OCI-LY1 (cell line): Measurements from ENCODE around the gene IBA57.

Experiments
- H2AFZ ChIP-seq: fragments of 200-600 bp; sonication (generic), shearing (Covaris generic); 2 replicates; pipeline ENCODE4 v1.6.0; 2014; ENCODE audit warnings: antibody characterized with exemption, mild to moderate bottlenecking, low read length
- H3F3A ChIP-seq: fragments of 200-600 bp; sonication (generic), shearing (Covaris generic); 2 replicates; pipeline ENCODE4 v1.6.0; 2014; ENCODE audit warnings: mild to moderate bottlenecking, antibody characterized with exemption, low read length, moderate library complexity; ENCODE audit not compliant: insufficient read depth
- H3K27ac ChIP-seq: fragments of 200-600 bp; sonication (generic); 2 replicates; pipeline ENCODE4 v1.5.1; 2014; ENCODE audit warnings: low read length, mixed run types, mild to moderate bottlenecking, low read depth; ENCODE audit not compliant: poor library complexity, severe bottlenecking
- H3K27me3 ChIP-seq: fragments of 200-600 bp; sonication (generic); 2 replicates; pipeline ENCODE4 v1.6.0; 2014; ENCODE audit warnings: antibody characterized with exemption, mild to moderate bottlenecking, low read length, moderate library complexity; ENCODE audit not compliant: insufficient read depth
- H3K36me3 ChIP-seq: fragments of 200-600 bp; sonication (generic); 2 replicates; pipeline ENCODE4 v1.6.1; 2014; ENCODE audit warnings: mild to moderate bottlenecking, antibody characterized with exemption, low read length, moderate library complexity, mixed read lengths; ENCODE audit not compliant: insufficient read depth
- H3K4me1 ChIP-seq: fragments of 200-600 bp; sonication (generic); 2 replicates; pipeline ENCODE4 v1.5.1; 2014; ENCODE audit warnings: mild to moderate bottlenecking, low read length, moderate library complexity; ENCODE audit not compliant: insufficient read depth, severe bottlenecking
- H3K4me2 ChIP-seq: fragments of 200-600 bp; sonication (generic), shearing (Covaris generic); 2 replicates; pipeline ENCODE4 v1.6.1; 2014; ENCODE audit warnings: low read length
- H3K4me3 ChIP-seq: fragments of 200-600 bp; sonication (generic); 2 replicates; pipeline ENCODE4 v1.5.1; 2014; ENCODE audit warnings: low read length, low read depth, mild to moderate bottlenecking, mixed read lengths; ENCODE audit not compliant: poor library complexity, severe bottlenecking
- H3K79me2 ChIP-seq: fragments of 200-600 bp; shearing (Covaris generic); 2 replicates; pipeline ENCODE4 v1.6.1; 2016; ENCODE audit warnings: mixed run types, low read length, mixed read lengths; ENCODE audit not compliant: insufficient read depth
- H3K9ac ChIP-seq: fragments of 200-600 bp; sonication (generic), shearing (Covaris generic); 2 replicates; pipeline ENCODE4 v1.6.1; 2014; ENCODE audit warnings: mild to moderate bottlenecking, low read length, mixed read lengths
- H3K9me2 ChIP-seq: fragments of 200-600 bp; sonication (generic), shearing (Covaris generic); 2 replicates; pipeline ENCODE4 v1.6.1; 2014; ENCODE audit warnings: low read depth, mild to moderate bottlenecking, low read length, mixed read lengths
- H3K9me3 ChIP-seq: fragments of 200-600 bp; shearing (Covaris generic); 2 replicates; pipeline ENCODE4 v1.6.1; 2014; ENCODE audit warnings: low read length, mixed read lengths
- H4K20me1 ChIP-seq: fragments of 200-600 bp; sonication (generic), shearing (Covaris generic); 2 replicates; pipeline ENCODE4 v1.6.0; 2016; ENCODE audit warnings: mild to moderate bottlenecking, low read length; ENCODE audit not compliant: insufficient read depth
- EZH2 ChIP-seq: fragments of 200-600 bp; sonication (generic), shearing (Covaris generic); IDR thresholded peaks from 2 replicates; pipeline ENCODE4 v1.8.0; 2017; ENCODE audit warnings: borderline replicate concordance, mixed run types, mild to moderate bottlenecking, antibody characterized with exemption, low read length, moderate library complexity, mixed read lengths
- TF ChIP-seq, protein P1 (sequence below): fragments of 200-600 bp; sonication (generic), shearing (Covaris generic); IDR thresholded peaks from 2 replicates; pipeline ENCODE4 v1.5.1; 2017; ENCODE audit warnings: mild to moderate bottlenecking, antibody characterized with exemption, low read length, moderate library complexity, mixed read lengths

IBA57 gene

GRCh38 chr1:228228601-228229074 lies 63.0 kb downstream of the IBA57 start:
- Histone ChIP-seq H4K20me1 (no peaks in the 10 kb centered on the region), H3F3A (no peaks in the 10 kb centered on the region), H3K27ac (no peak overlapping the region), H3K9ac (no peak overlapping the region), H3K36me3 (no peaks in the 10 kb centered on the region), H3K4me2 (no peak overlapping the region), H3K9me2 (no peaks in the 10 kb centered on the region), H3K9me3 (no peaks in the 10 kb centered on the region), H3K4me3 (no peak overlapping the region), H3K4me1 (no peaks in the 10 kb centered on the region), H2AFZ (no peak overlapping the region), H3K27me3 (no peaks in the 10 kb centered on the region; the same call in 1 of the 2 replicates), H3K79me2 (no peaks in the 10 kb centered on the region)
- TF ChIP-seq, protein P1, sequence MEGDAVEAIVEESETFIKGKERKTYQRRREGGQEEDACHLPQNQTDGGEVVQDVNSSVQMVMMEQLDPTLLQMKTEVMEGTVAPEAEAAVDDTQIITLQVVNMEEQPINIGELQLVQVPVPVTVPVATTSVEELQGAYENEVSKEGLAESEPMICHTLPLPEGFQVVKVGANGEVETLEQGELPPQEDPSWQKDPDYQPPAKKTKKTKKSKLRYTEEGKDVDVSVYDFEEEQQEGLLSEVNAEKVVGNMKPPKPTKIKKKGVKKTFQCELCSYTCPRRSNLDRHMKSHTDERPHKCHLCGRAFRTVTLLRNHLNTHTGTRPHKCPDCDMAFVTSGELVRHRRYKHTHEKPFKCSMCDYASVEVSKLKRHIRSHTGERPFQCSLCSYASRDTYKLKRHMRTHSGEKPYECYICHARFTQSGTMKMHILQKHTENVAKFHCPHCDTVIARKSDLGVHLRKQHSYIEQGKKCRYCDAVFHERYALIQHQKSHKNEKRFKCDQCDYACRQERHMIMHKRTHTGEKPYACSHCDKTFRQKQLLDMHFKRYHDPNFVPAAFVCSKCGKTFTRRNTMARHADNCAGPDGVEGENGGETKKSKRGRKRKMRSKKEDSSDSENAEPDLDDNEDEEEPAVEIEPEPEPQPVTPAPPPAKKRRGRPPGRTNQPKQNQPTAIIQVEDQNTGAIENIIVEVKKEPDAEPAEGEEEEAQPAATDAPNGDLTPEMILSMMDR, result no peak
- TF ChIP-seq EZH2, result no peak

GRCh38 chr1:228231189-228231588 lies 65.6 kb downstream of the IBA57 start:
- no peaks in the 10 kb centered on the region for H3K9me3 ChIP-seq
- no peaks in the 10 kb centered on the region for H4K20me1 ChIP-seq
- no peaks in the 10 kb centered on the region for H3K9me2 ChIP-seq
- H3K9ac ChIP-seq, result no peak overlapping the region
- no peaks in the 10 kb centered on the region for H3K36me3 ChIP-seq
- no peaks in the 10 kb centered on the region for H3K4me1 ChIP-seq
- no peak overlapping the region for H3K4me3 ChIP-seq
- H3K27ac ChIP-seq, result no peak overlapping the region
- no peak overlapping the region for H2AFZ ChIP-seq
- H3K27me3 ChIP-seq, result no peaks in the 10 kb centered on the region
- no peaks in the 10 kb centered on the region for H3F3A ChIP-seq
- no peak overlapping the region for H3K4me2 ChIP-seq
- H3K79me2 ChIP-seq, result no peaks in the 10 kb centered on the region
- TF ChIP-seq EZH2, result no peak
- TF ChIP-seq, protein P1, result no peak
